GM19395 (cell line): ENCODE results near the gene HOXC10.

Experiments
- ATAC-seq: cut with Tn5 transposase; IDR thresholded peaks from one replicate; pipeline ENCODE4 v1.9.1; 2021; ENCODE audit warnings: mild to moderate bottlenecking, moderate library complexity; ENCODE audit not compliant: unreplicated experiment

The HOXC10 gene

GRCh38 chr12:54039417-54040147, 54.6 kb downstream of the HOXC10 start:
- ATAC-seq, result no peak
